Endodermal cell (in vitro differentiated cells): ENCODE results near the gene RNGTT. TPM values are rescaled to one million over a fixed set of nuclear protein-coding genes. Genes with fewer than 3 reads are reported as not detected.

Experiments used
- DNase-seq: peaks from one replicate; pipeline ENCODE4 v3.0.0-alpha.2; 2017
- H3K27ac ChIP-seq: 2 replicates; pipeline ENCODE4 v1.5.1; 2013; ENCODE audit warnings: mild to moderate bottlenecking, low read depth, low read length, moderate library complexity
- H3K27me3 ChIP-seq: 2 replicates; pipeline ENCODE4 v1.6.1; 2013; ENCODE audit warnings: mild to moderate bottlenecking, low read length, moderate library complexity; ENCODE audit not compliant: insufficient read depth, control insufficient read depth, poor library complexity, severe bottlenecking
- H3K36me3 ChIP-seq: 2 replicates; pipeline ENCODE4 v1.7.0; 2013; ENCODE audit warnings: mild to moderate bottlenecking, low read length, moderate library complexity; ENCODE audit not compliant: control insufficient read depth, insufficient read depth
- H3K4me1 ChIP-seq: one replicate; pipeline ENCODE4 v1.7.0; 2013; ENCODE audit warnings: low read length; ENCODE audit not compliant: control insufficient read depth, insufficient read depth
- H3K4me3 ChIP-seq: 2 replicates; pipeline ENCODE4 v1.5.1; 2013; ENCODE audit warnings: mild to moderate bottlenecking, low read length, moderate library complexity
- H3K9ac ChIP-seq: 2 replicates; pipeline ENCODE4 v1.6.1; 2013; ENCODE audit warnings: mild to moderate bottlenecking, low read length, moderate library complexity; ENCODE audit not compliant: poor library complexity, severe bottlenecking; ENCODE audit errors: extremely low read depth
- H3K9me3 ChIP-seq: 2 replicates; pipeline ENCODE4 v1.6.1; 2013; ENCODE audit warnings: mild to moderate bottlenecking, low read length, moderate library complexity; ENCODE audit not compliant: control insufficient read depth
- H3K27ac Mint-ChIP-seq: 2 replicates; pipeline ENCODE4 v1.8.0; 2020; ENCODE audit warnings: mixed read lengths
- H3K27me3 Mint-ChIP-seq: 2 replicates; pipeline ENCODE4 v1.8.0; 2021; ENCODE audit warnings: mild to moderate bottlenecking, mixed read lengths; ENCODE audit not compliant: insufficient read depth
- H3K36me3 Mint-ChIP-seq: 2 replicates; pipeline ENCODE4 v1.8.0; 2020; ENCODE audit warnings: low read depth, mixed read lengths
- H3K4me1 Mint-ChIP-seq: 2 replicates; pipeline ENCODE4 v1.8.0; 2020; ENCODE audit warnings: mixed read lengths
- H3K4me3 Mint-ChIP-seq: 2 replicates; pipeline ENCODE4 v1.8.0; 2020; ENCODE audit warnings: mild to moderate bottlenecking, moderate library complexity, mixed read lengths
- H3K9me3 Mint-ChIP-seq: 2 replicates; pipeline ENCODE4 v1.8.0; 2020; ENCODE audit warnings: mild to moderate bottlenecking, mixed read lengths
- WGBS, 2 experiments: methylation state at CpG; one replicate each; pipeline versions ENCODE4 v1.1.5 to v1.1.7; 2013; ENCODE audit warnings: missing lambda C conversion rate in 2 of 2, mixed read lengths in 1 of 2; ENCODE audit not compliant: insufficient coverage in 1 of 2, insufficient read length in 1 of 2; 5-methylcytosine and 5-hydroxymethylcytosine counted together
- total RNA-seq, 2 donors: library from RNA; stranded (reverse); fragmentation: NEBNext Ultra II Directional in 1 of 2; extraction: Animal tissue kit (Norgen Biotek cat#: 25700) in 1 of 2; gene quantifications; 2 replicates in 1 of 2; 3 replicates in 1 of 2; pipeline ENCODE4 v1.2.1, GENCODE V29; 2021
- TF ChIP-seq, protein P1 (sequence below): fragments of 200-600 bp; sonication (generic); conservative IDR thresholded peaks from 2 replicates; pipeline ENCODE4 v1.5.0; 2021; ENCODE audit warnings: antibody characterized with exemption, mild to moderate bottlenecking

Gene RNGTT
- total RNA-seq, 2 donors from 2014 or later = 21.5 to 28.7 TPM

DNA sequence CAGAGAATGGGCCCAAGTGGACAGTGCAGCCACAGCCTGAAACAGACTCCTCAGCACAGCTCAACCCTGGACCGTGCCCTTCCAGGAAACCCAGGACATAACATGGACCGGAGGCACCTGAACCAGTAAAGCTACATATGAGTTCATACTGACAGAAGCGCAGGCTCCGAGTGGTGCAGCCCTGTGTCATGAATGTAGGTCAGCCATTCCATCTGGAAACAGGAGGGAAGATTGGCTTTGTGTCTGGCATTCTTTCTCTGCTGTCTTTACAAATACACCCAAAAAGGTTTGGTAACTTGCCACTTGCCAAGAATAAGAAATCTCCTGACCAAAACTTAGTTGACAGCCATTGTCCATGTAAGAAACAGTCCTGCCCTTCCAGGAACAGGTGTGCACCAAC, 366.6 kb downstream of the RNGTT start:
- Mint-ChIP-seq H3K36me3 (no peaks in the 10 kb centered on the region), H3K4me1 (peaks cover 4% of the 10 kb centered on the region), H3K9me3 (no peaks in the 10 kb centered on the region), H3K27me3 (no peaks in the 10 kb centered on the region), H3K4me3 (no peak overlapping the region), H3K27ac (no peak overlapping the region)
- Histone ChIP-seq H3K36me3 (no peaks in the 10 kb centered on the region), H3K9me3 (no peaks in the 10 kb centered on the region), H3K4me3 (no peak overlapping the region), H3K4me1 (no peaks in the 10 kb centered on the region), H3K27ac (no peak overlapping the region), H3K27me3 (no peaks in the 10 kb centered on the region), H3K9ac (no peak overlapping the region)
- TF ChIP-seq, protein P1, sequence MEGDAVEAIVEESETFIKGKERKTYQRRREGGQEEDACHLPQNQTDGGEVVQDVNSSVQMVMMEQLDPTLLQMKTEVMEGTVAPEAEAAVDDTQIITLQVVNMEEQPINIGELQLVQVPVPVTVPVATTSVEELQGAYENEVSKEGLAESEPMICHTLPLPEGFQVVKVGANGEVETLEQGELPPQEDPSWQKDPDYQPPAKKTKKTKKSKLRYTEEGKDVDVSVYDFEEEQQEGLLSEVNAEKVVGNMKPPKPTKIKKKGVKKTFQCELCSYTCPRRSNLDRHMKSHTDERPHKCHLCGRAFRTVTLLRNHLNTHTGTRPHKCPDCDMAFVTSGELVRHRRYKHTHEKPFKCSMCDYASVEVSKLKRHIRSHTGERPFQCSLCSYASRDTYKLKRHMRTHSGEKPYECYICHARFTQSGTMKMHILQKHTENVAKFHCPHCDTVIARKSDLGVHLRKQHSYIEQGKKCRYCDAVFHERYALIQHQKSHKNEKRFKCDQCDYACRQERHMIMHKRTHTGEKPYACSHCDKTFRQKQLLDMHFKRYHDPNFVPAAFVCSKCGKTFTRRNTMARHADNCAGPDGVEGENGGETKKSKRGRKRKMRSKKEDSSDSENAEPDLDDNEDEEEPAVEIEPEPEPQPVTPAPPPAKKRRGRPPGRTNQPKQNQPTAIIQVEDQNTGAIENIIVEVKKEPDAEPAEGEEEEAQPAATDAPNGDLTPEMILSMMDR = no peak
- DNase-seq = no peak
- WGBS, 2 experiments = 96 to 100% methylated on average over 2 to 4 of the region's 4 CpGs

DNA sequence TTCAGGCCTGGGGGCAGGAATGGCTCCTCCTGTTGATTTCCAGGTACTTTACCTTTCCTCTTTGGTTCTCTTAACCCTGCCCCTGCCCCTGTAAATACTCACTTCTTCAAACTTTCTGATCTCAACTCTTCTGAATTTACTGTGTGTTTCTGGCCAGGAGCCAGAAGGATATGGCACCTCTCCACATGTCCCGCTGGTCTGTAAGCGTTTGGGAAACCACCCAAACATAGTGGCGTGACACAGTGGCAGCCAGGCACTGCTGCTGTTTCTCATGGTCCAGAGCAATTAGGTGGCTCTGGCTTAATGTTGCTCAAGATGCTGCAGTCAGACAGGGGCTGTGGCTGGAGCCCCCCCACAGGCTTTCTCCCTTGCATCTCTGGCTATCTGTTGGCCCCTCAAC, 374.5 kb downstream of the RNGTT start:
- no peak overlapping the region for H3K4me3 ChIP-seq
- whole genome bisulfite sequencing, 2 experiments = 97% methylated on average over 3 of the region's 3 CpGs; no CpG with 5 or more reads in 1 of the 2 experiments
- Mint-ChIP-seq H3K27me3 (peaks cover 9% of the 10 kb centered on the region), H3K36me3 (no peaks in the 10 kb centered on the region), H3K27ac (no peak overlapping the region), H3K9me3 (no peaks in the 10 kb centered on the region), H3K4me1 (peaks cover 5% of the 10 kb centered on the region), H3K4me3 (no peak overlapping the region)
- no peaks in the 10 kb centered on the region for H3K27me3 ChIP-seq
- no peaks in the 10 kb centered on the region for H3K9me3 ChIP-seq
- no peak overlapping the region for H3K27ac ChIP-seq
- no peak for DNase-seq
- H3K9ac ChIP-seq = no peak overlapping the region
- no peaks in the 10 kb centered on the region for H3K36me3 ChIP-seq
- TF ChIP-seq, protein P1 = no peak
- H3K4me1 ChIP-seq = no peaks in the 10 kb centered on the region

DNA sequence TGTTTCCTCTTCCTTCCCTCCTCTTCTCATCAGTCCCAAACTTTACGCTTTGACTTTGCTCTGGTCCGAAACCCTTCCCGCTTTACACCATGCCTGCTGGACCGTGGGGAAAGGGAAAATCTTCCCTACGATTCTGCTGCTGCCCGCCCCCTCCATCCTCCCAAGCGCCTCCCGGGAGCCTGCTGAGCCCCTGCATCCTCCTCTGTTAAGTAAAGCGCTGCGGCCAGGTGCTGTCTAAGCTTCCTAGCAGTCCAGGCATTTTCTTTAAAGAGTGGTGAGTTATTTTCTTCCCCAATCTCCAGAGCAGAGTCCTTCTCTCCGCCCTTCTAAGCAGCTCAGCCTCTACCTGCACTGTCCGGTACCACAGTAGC, 376.3 kb downstream of the RNGTT start:
- Mint-ChIP-seq H3K4me3 (no peak overlapping the region), H3K27me3 (peaks cover 9% of the 10 kb centered on the region), H3K27ac (no peak overlapping the region), H3K4me1 (peaks cover 5% of the 10 kb centered on the region), H3K9me3 (peaks cover 6% of the 10 kb centered on the region), H3K36me3 (no peaks in the 10 kb centered on the region)
- Histone ChIP-seq H3K36me3 (no peaks in the 10 kb centered on the region), H3K27ac (no peak overlapping the region), H3K27me3 (no peaks in the 10 kb centered on the region), H3K9ac (no peak overlapping the region), H3K9me3 (no peaks in the 10 kb centered on the region), H3K4me1 (no peaks in the 10 kb centered on the region), H3K4me3 (no peak overlapping the region)
- DNase-seq = no peak
- TF ChIP-seq, protein P1 = no peak
- WGBS, 2 experiments = 86 to 96% methylated on average over 4 to 12 of the region's 12 CpGs
